GM18870 (cell line): Measurements from ENCODE around the gene SLC12A4.
"Not testable (repeated sequence)": the region's sequence is repeated elsewhere in the genome, so short reads cannot be mapped to it uniquely, and the experiment has no call there.

Experiments used
- ATAC-seq: cut with Tn5 transposase; IDR thresholded peaks from one replicate; pipeline ENCODE4 v1.9.1; 2021; ENCODE audit warnings: moderate library complexity; ENCODE audit not compliant: unreplicated experiment

SLC12A4 gene

DNA sequence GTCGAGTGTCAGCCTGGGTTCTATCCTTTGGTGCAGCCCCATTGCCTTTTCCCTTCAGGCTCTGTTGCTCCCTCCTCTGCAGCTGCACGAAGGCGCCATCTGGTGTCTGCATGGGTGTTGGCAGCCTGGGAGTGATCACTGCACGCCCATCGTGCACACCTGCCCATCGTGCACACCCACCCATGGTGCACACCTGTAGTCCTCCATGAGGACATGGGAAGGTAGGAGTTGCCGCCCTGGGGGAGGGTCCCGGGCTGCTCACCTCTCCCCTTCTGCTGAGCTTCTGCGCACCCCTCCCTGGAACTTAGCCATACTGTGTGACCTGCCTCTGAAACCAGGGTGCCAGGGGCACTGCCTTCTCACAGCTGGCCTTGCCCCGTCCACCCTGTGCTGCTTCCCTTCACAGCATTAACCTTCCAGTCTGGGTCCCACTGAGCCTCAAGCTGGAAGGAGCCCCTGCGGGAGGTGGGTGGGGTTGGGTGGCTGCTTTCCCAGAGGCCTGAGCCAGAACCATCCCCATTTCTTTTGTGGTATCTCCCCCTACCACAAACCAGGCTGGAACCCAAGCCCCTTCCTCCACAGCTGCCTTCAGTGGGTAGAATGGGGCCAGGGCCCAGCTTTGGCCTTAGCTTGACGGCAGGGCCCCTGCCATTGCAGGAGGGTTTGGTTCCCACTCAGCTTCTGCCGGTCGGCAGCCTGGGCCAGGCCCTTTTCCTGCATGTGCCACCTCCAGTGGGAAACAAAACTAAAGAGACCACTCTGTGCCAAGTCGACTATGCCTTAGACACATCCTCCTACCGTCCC is 39.7 kb downstream of the SLC12A4 start:
- ATAC-seq = no peak

DNA sequence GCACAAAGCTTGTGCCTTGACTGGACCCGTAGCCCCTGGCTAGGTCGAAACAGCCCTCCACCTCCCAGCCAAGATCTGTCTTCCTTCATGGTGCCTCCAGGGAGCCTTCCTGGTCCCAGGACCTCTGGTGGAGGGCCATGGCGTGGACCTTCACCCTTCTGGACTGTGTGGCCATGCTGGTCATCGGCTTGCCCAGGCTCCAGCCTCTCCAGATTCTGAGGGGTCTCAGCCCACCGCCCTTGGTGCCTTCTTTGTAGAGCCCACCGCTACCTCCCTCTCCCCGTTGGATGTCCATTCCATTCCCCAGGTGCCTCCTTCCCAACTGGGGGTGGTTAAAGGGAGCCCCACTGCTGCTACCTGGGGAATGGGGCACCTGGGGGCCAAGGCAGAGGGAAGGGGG is 40.3 kb downstream of the SLC12A4 start:
- no peak for ATAC-seq

DNA sequence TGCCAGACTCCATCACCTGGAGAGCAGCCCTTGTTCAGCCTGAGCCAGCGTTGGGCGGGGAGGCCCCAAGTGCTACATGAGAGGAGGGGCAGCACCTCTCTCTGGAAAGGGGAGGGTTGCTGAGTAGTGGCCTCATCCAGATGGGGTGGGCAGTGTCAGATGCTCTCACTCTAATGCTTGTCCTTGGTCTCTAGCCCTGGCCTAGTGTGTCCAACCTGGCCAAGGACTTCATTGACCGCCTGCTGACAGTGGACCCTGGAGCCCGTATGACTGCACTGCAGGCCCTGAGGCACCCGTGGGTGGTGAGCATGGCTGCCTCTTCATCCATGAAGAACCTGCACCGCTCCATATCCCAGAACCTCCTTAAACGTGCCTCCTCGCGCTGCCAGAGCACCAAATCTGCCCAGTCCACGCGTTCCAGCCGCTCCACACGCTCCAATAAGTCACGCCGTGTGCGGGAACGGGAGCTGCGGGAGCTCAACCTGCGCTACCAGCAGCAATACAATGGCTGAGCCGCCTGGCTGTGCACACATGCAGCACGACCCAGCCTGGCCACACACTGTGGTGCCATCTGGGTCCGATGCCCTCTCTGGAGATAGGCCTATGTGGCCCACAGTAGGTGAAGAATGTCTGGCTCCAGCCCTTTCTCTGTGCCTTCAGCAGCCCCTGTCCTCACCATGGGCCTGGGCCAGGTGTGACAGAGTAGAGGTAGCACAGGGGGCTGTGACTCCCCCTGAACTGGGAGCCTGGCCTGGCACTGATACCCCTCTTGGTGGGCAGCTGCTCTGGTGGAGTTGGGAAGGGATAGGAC is 41.1 kb downstream of the SLC12A4 start:
- no peak for ATAC-seq

DNA sequence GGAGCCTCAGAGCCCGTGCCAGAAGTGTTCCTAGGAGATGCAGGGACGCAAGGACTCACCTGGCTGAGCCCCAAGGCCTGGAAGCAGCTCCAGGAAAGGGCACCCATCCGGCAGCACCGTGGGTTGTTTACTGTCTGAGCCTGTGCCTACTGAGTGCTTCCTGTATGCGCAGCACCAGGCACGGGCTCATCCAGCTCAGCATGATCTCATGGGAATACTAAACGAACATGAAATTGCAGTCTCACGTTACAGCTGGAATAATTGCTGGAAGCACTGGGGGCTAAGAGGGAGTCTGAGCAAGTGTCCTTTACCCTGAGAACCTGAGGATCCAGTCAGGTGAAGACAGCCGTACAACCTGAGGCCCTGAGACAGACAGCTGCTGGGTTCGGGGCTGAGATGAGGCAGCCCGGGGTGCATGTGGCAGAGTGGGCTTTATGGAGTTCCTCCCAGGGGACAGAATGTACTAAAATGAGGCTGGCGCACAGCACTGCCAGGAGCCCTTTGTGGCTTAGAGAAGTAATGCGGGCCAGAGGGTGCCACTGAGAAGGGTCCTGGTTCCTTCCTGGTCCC is 42.2 kb downstream of the SLC12A4 start:
- ATAC-seq = no peak

DNA sequence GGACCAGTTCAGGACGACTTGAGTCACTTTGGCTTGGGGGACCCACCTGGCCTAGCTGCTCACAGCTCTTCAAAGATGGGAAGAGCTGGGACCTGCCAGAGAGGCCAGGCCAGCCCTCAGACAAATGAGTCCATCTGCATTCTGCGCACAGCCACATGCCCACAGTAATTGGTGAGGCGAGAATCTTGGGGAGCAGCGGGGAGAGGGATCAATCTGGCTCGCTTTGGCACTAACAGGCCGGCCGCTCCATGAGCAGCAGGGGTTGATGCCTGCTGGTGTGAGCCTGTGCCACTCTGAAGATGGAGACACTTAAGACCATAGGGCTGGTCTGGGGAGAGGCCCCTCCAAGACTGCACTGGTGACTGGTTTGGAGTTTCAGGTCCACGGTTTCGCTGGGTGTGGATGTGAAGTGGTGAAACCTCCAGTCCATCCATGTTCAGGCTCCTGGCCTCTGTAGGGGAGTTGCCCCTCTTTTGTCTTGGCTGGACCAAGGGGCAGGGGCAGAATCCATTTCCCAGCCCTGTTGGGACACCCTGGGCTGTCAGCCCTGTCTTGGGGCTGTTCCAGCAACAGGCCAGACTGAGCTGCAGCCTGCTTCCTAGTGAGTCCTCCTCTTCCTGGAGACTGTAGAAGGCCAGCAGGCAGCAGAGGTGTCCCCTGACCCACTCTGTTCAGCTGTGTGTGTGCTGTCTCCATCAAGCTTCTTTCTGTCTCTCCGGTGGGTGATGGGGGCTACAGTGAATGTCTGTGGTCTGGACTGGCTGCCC is 44.1 kb downstream of the SLC12A4 start:
- no peak for ATAC-seq

DNA sequence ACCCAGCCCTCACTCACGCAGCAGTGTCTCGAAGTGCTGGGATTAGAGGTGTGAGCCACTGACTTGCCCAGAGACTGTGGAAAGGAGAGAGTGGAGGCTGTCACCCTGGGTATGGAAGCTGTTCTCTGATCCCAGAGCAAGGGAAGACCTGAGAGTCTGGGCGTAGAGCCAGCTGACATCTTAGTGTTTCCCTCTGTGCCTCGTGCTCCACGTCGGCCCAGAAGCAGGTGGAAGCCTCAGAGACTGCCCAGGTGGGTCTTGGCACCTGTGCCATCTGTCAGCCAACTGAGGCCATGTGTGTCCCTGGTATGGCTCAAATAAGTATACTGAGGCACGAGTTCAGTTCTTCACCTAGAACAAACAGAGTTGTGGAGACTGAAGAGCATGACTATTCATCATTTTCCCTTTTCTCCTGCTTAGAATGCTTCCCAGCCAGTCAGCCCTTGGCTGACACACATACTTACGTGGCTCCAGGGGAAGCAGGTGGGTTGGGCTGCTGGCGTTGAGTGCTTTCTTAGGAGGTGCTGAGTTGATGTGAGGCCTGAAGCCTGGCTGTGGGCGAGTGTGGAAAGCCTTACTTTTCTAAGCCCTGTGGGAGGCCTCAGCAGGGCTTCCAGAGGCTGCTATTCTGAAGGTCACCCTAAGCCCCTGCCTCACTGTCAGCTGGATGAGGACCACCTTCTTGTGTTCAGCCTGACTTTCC is 44.9 kb downstream of the SLC12A4 start:
- ATAC-seq = no peak

DNA sequence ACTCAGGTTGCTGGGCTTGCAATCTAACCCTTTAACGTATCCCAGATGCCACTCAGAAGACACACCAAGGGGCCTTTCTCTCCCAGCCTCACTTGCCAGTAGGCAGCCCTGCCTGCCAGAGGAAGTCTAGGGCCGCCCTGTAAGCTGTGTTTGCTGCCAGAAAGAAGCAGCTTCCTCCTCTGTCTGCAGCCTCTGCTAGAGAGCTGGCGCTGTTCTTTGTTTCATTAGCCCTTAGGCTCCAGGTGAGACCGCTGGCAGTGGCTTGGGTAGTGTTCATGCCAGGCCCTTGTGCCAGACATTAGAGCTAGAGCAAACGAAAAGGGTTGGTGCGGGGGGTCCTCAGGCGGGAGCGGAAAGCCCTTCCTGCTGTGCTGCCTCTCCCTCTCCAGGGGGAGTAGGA is 45.7 kb downstream of the SLC12A4 start:
- ATAC-seq = no peak

DNA sequence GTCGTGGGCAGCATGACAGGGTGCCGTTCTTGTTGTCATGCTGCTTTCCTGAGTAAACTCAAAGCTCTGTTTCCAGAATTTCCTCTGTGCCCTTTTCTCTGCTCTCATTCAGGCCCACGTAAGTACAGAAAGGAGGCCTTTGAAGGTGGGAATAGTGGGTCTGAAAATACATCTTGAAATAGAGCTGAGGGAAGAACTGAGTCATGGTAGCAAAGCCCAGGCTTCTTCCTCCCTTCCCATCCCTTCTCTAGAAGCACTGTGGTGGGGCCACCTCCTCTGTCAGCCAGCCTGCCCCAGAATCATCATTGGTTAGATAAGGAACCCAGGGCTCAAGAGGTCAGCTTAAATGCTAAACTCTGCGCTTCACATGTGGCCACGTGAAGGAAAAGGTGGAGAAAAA is 46.2 kb downstream of the SLC12A4 start:
- ATAC-seq = no peak

DNA sequence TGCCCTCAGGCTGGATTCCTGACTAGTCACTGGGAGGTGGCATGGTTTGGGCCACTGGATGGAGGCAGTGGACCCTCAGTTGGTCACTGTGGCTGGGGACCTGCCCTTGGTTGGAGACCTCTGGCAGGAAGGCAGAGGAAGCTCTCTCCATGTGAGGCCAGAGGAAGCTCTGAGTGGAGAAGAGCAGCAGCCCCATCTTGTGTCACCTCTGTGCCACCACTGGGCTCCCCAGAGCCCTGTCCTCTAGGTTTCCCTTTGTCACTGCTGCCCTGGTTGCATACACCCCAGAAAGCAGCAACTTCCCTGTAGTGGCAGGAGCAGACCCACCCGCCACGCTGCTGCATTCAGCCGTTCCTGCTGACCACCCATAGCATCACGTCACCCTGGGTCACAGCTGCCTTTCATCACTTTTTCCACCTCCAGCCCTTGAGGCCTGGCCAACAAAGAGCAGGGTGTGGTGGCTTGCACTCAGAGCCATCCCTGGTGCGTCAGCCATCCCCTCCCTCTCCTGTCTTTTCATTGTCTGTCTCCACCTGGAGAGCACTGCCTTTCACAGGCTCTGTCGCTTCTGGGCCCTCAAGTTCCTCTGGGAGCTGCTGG is 48.7 kb downstream of the SLC12A4 start:
- ATAC-seq = no peak

DNA sequence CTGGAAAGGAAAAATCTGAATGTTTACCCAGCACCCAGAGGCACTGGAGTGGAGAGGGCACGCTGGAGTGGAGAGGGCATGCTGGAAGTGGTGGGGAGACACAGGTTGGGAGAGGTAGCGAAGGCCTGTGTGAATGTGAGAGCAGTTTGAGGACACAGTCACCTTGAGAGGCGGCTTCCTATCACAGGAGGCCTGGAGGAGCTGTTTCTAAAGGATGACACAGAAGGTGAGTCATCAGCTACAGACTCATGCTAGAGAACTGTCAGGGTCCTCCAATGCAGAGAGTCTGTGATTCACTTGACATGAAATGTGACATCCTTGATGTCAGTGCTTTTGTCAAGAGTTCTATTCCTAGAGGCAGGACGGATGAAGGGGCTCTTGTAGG is 50.6 kb downstream of the SLC12A4 start:
- ATAC-seq = no peak

DNA sequence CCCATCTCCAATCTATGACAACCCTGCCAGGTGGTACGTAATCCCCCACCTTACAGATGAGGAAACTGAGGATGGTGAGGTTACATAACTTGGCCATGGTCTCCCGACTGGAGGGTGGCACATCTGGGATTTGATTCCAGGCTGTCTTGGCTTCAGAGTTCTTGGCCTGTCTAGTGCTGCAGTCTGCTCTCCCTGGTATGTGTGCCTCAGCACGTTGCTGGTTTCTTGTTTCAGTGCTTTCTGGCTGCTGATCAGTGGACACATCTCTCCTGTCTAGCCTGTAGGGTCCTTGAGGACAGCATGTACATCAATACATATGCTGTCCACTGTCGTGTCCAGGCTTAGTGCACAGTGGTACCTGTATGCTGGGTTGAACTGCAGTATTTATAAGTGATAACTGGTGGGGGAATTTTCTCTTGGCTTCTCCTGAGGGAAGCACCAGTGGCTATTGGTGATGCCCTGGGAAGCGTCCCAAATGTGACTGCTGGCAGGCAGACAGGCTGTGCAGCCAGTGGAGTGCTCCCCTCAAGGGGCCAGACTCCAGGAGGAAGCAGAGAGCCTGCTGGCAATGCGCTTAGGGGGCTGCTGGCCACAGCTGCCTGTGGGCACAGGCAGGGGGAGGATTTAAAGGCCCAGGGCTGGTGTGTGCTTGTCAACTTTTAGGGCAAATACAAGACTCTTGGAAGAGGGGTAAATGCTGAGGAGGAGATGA is 51.1 kb downstream of the SLC12A4 start:
- no peak for ATAC-seq

DNA sequence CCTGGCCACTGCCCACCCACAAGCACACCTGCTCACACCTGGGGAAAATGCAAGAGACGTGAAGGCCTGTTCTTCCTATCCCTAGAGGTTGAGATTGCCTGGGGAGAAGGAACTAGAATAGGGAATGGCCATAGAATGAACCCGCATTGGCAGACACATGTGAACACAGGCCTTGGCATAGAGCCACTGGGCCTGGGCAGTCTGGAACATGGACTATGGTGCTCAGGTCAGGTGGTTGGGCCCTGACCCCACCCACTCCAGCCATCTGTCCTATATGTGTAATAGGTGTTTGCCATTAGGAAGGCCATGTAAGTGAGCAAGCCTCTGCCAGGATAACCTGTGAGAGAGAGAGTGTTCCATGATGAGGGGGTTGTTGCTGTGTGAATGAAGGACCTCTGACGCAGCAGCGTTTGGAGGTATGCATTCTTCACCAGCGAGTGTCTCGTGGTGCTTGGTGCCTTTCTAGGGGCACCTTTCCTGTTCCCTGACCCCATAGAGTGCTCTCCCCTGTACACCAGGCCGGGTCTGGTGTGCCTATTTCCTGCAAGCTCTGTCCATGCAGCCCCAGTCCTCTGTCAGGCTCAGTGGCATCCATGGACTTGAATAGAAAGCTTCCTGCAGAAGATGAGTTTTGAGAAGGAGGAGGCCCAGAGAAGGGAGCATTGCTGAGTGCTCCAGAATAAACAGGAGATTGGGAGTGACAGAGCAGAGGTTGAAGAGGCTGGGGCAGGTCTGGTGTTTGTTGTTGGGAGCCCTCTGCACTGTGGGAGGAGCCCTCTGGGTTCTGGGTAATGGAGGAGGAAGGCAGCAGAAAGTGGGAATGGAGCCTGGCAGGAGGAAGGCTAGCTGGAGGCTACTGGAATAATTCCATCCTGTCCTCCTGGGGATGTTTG is 52.4 kb downstream of the SLC12A4 start:
- ATAC-seq = no peak

DNA sequence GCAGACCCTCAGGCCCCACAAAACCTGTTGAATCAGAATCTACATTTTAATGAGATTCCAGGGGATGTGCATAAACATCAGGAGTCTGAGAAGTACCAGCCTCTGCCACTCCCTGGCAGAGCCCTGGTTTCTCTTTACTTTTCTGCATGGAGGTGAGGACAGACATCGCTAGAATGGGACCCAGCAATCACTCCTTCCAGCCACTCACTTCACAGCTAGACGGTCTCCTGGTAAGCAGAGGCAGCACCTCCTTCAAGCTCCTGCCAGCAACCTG is 53.0 kb downstream of the SLC12A4 start:
- not testable (repeated sequence) for ATAC-seq

DNA sequence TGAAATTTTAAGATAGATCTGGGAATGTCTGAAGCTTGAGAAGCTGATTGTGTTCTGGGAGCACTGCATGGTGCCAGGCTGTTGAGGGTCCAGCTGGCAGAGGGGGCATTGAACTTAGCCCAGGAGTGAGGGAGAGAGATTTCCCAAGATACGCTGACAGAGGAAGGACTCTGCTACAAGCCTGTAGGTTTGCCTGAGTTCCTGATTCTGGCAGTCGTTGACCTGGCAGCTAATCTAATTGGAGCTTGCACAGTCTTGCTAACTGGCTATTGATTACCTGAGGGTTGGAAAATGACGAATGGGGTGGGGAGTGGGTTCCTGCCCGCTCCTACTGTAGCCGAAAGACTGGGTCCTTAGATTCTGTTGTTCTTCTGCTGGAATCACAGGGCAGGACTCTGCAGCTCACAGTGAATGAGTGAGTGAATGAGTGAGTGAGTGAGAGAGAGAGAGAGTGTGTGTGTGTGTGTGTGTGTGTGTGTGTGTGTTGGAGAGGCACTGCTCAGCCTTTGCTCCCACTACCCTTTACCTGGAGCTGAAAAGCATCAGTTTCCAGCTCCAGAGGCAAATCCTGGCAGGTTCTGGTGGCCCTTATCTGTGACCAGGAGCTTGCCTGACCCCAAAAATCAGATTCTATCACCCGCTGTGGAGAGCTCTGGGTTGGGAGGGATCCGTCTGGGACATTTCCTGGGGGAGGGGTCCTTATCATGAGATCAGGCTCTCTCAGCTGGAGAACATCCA is 53.5 kb downstream of the SLC12A4 start:
- no peak for ATAC-seq

DNA sequence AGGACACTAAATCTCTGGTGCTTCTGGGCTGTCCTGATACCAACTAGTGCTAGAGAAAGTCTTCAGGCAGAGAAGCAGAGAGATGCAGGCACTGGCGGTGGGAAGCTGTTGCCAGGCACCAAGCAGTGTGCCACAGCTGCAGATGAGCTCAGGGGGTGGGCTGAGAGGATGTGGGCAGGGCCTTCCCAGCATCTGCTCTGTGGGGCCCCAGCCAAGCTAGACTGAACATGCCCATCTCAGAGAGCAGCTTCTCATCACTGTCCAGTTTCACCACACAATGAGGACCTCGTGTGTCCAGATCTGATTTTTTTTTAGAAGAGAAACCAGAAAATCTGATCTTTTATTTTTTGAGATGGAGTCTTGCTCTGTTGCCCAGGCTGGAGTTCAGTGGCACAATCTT is 58.3 kb downstream of the SLC12A4 start:
- no peak for ATAC-seq

DNA sequence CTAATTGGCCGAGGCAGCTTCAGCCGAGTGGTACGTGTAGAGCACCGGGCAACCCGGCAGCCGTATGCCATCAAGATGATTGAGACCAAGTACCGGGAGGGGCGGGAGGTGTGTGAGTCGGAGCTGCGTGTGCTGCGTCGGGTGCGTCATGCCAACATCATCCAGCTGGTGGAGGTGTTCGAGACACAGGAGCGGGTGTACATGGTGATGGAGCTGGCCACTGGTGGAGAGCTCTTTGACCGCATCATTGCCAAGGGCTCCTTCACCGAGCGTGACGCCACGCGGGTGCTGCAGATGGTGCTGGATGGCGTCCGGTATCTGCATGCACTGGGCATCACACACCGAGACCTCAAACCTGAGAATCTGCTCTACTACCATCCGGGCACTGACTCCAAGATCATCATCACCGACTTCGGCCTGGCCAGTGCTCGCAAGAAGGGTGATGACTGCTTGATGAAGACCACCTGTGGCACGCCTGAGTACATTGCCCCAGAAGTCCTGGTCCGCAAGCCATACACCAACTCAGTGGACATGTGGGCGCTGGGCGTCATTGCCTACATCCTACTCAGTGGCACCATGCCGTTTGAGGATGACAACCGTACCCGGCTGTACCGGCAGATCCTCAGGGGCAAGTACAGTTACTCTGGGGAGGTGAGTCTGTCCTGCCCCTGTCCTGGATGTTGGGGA is 59.2 kb downstream of the SLC12A4 start:
- ATAC-seq = no peak

DNA sequence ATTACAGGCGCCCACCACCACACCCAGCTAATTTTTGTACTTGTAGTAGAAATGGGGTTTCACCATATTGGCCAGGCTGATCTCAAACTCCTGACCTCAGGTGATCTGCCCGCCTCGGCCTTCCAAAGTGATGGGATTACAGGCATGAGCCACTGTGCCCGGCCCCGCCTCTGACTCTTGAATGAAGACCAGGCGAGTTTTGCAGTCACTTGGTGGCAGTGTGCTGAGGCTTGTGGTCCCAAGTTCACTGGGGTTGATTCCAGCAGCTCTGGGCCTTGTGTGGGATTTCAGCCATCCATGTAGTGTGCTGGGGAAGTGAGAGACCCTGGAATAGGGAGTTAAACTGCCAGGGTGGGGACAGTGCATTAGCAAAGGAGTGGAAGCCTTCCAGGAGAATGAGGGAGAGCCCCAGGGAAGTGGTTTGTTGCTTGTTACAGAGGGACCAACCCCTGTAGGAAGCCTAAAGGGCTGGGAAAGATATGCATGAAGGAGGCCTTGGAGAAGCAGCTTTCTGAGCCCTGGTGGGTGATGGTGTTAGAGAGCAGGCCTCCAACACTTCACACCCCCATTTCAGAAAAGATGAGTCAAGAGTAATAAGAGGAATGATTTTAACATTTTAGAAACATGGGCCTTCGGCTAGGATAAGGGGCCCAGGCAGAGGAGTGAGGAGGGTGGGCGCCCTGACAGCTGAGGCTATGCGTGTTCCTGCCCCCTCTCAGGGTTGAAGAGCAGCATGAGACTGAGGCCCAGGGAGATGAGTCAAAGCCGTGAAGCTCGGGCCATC is 60.8 kb downstream of the SLC12A4 start:
- ATAC-seq = no peak
